ENCODE measurements around the gene MYCN.

DNA sequence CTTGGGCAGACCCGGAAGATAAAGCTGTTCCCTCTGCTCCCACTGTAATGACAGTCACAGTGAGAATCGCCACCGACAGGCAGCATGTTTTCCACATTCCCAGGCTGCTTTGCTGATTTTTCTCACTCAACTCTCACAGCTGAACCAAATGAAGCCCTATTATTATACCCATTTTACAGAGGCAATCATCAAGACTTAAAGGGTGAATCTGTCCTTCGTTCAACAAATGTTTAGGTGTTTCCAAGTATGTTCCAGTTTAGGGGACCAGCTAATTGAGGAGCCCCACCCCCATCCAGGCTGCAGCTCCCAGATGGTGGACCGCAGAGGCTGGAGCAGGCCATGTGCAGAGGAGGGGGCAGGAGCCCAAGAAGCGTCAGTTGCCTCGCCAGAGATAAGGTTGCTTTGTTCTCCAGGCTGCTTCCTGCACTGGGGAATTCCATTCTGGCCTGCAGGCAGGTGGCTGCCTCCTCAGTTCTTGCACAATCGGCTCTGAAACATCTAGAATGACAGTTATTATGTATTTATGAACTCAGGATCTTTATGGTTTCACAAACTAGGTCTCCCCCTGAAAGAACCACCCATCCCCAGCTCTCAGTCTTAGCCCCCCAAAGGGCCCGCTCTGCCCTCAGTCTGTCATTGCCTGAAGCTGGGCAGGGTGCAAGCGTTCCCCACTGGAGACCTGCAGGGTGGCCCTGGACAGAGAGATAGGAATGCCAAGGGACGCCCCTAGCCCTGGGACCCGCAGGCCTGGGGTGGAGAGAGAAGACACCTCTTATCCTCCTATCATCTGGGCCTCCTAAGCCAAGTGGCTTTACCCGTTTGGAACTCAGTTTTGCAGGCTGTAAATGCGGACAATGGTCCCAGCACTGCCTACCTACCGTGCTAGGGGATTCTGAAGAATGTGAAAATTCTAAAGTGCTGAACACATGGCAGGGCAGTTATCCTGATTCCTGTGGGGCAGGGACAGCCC, 49.1 kb upstream of the MYCN start:
- TF ChIP-seq POLR2AphosphoS5 (IDR thresholded peaks at IDR 0.05; ENCODE audit: borderline replicate concordance, low read depth, low read length) (no peak), EZH2 (IDR thresholded peaks at IDR 0.05) (no peak), FOXP2 (optimal IDR thresholded peaks at IDR 0.05; ENCODE audit: control extremely low read depth, extremely low read length, insufficient read depth) (no peak)

All from SK-N-MC (cell line).